Mesendoderm (in vitro differentiated cells): ENCODE results near the gene TNFRSF6B.
"Not testable (repeated sequence)": the region's sequence is repeated elsewhere in the genome, so short reads cannot be mapped to it uniquely, and the experiment has no call there.

Experiments used
- DNase-seq: peaks from one replicate; pipeline ENCODE4 v3.0.0; 2013
- H2AK5ac ChIP-seq: 2 replicates; pipeline ENCODE4 v1.6.1; 2013; ENCODE audit warnings: low read length, inconsistent platforms
- H2BK120ac ChIP-seq: 2 replicates; pipeline ENCODE4 v1.6.1; 2013; ENCODE audit warnings: low read depth, mild to moderate bottlenecking, low read length, moderate library complexity, mixed read lengths
- H2BK15ac ChIP-seq: replicated peaks from 2 replicates; pipeline ENCODE4 v1.6.1; 2013; ENCODE audit warnings: low read depth, mild to moderate bottlenecking, moderate library complexity
- H2BK5ac ChIP-seq: 2 replicates; pipeline ENCODE4 v1.6.1; 2013; ENCODE audit warnings: low read length, inconsistent platforms
- H3K18ac ChIP-seq: 2 replicates; pipeline ENCODE4 v1.6.1; 2013; ENCODE audit warnings: mild to moderate bottlenecking, low read length, mixed read lengths
- H3K23ac ChIP-seq: one replicate; pipeline ENCODE4 v1.6.1; 2013; ENCODE audit warnings: low read length
- H3K27ac ChIP-seq: 2 replicates; pipeline ENCODE4 v1.5.1; 2013; ENCODE audit warnings: low read depth, mild to moderate bottlenecking, inconsistent platforms, low read length, moderate library complexity
- H3K27me3 ChIP-seq: 2 replicates; pipeline ENCODE4 v1.6.1; 2013; ENCODE audit warnings: low read length, control low read depth, mild to moderate bottlenecking, inconsistent platforms; ENCODE audit not compliant: insufficient read depth, poor library complexity
- H3K36me3 ChIP-seq: 2 replicates; pipeline ENCODE4 v1.6.1; 2013; ENCODE audit warnings: low read length, inconsistent platforms; ENCODE audit not compliant: control insufficient read depth, insufficient read depth
- H3K4ac ChIP-seq: one replicate; pipeline ENCODE4 v1.6.1; 2013; ENCODE audit warnings: low read depth, mild to moderate bottlenecking, low read length, moderate library complexity
- H3K4me1 ChIP-seq: 2 replicates; pipeline ENCODE4 v1.6.1; 2013; ENCODE audit warnings: low read depth, low read length, inconsistent platforms; ENCODE audit not compliant: control insufficient read depth
- H3K4me2 ChIP-seq: 2 replicates; pipeline ENCODE4 v1.6.1; 2013; ENCODE audit warnings: low read length
- H3K4me3 ChIP-seq: 2 replicates; pipeline ENCODE4 v1.5.1; 2013; ENCODE audit warnings: mild to moderate bottlenecking, low read length
- H3K56ac ChIP-seq: one replicate; pipeline ENCODE4 v1.6.1; 2013; ENCODE audit warnings: low read length
- H3K79me1 ChIP-seq: 2 replicates; pipeline ENCODE4 v1.6.1; 2013; ENCODE audit warnings: low read length, inconsistent platforms
- H3K79me2 ChIP-seq: 2 replicates; pipeline ENCODE4 v1.6.1; 2013; ENCODE audit warnings: mild to moderate bottlenecking, low read length; ENCODE audit not compliant: control insufficient read depth, insufficient read depth
- H3K9ac ChIP-seq: 2 replicates; pipeline ENCODE4 v1.6.1; 2013; ENCODE audit warnings: low read length, inconsistent platforms
- H4K5ac ChIP-seq: one replicate; pipeline ENCODE4 v1.6.1; 2013; ENCODE audit warnings: low read length
- H4K8ac ChIP-seq: one replicate; pipeline ENCODE4 v1.6.1; 2013; ENCODE audit warnings: low read depth, mild to moderate bottlenecking, control low read depth, low read length, moderate library complexity
- WGBS: extraction: QIAGEN DNeasy Blood & Tissue Kit; methylation state at CpG from one replicate; pipeline ENCODE4 v1.1.7; 2013; ENCODE audit warnings: low lambda C conversion rate, missing lambda C conversion rate; ENCODE audit not compliant: insufficient coverage; ENCODE audit errors: extremely low coverage; 5-methylcytosine and 5-hydroxymethylcytosine counted together

Gene TNFRSF6B

GRCh38 chr20:63730189-63730733 lies 33.8 kb downstream of the TNFRSF6B start:
- not testable (repeated sequence) for H2AK5ac ChIP-seq, H2BK5ac ChIP-seq, H3K23ac ChIP-seq, DNase-seq, H2BK120ac ChIP-seq, H4K8ac ChIP-seq, H4K5ac ChIP-seq, H3K79me2 ChIP-seq, H3K4me2 ChIP-seq, H3K9ac ChIP-seq, H3K18ac ChIP-seq, H3K36me3 ChIP-seq, H3K4ac ChIP-seq, H2BK15ac ChIP-seq, H3K27me3 ChIP-seq, H3K4me1 ChIP-seq, H3K4me3 ChIP-seq, H3K27ac ChIP-seq, H3K56ac ChIP-seq
- H3K79me1 ChIP-seq, result peaks cover 13% of the 10 kb centered on the region
- WGBS, result no CpG with 5 or more reads among the region's 18 CpGs

- Histone ChIP-seq H3K27ac (no peak overlapping the region), H3K4me3 (no peak overlapping the region), H3K27me3 (no peaks in the 10 kb centered on the region), H3K4me1 (no peaks in the 10 kb centered on the region), H2AK5ac (no peak overlapping the region), H3K9ac (no peak overlapping the region), H2BK120ac (no peak overlapping the region), H4K8ac (no peak overlapping the region), H3K4ac (no peak overlapping the region), H3K56ac (no peak overlapping the region), H3K79me2 (peaks cover 2% of the 10 kb centered on the region), H3K36me3 (peaks cover 3% of the 10 kb centered on the region), H2BK5ac (no peak overlapping the region), H3K79me1 (peaks cover 13% of the 10 kb centered on the region), H3K18ac (no peak overlapping the region), H3K4me2 (no peak overlapping the region), H3K23ac (no peak overlapping the region), H2BK15ac (no peak overlapping the region), H4K5ac (no peak overlapping the region)
- DNase-seq, result no peak
- no CpG with 5 or more reads among the region's 5 CpGs for WGBS
Measured at GRCh38 chr20:63731410-63731809, 35.0 kb downstream of the TNFRSF6B start.

- Histone ChIP-seq H3K56ac (no peak overlapping the region), H3K36me3 (peaks cover 3% of the 10 kb centered on the region), H3K18ac (no peak overlapping the region), H4K5ac (no peak overlapping the region), H3K4ac (no peak overlapping the region), H2BK15ac (no peak overlapping the region), H3K79me2 (peaks cover 2% of the 10 kb centered on the region), H4K8ac (no peak overlapping the region), H2BK120ac (no peak overlapping the region), H3K27ac (no peak overlapping the region), H2AK5ac (no peak overlapping the region), H3K9ac (no peak overlapping the region), H3K23ac (no peak overlapping the region), H3K4me2 (no peak overlapping the region), H3K4me3 (no peak overlapping the region), H3K27me3 (no peaks in the 10 kb centered on the region), H3K4me1 (no peaks in the 10 kb centered on the region), H3K79me1 (peaks cover 13% of the 10 kb centered on the region), H2BK5ac (no peak overlapping the region)
- DNase-seq, result no peak
- WGBS, result 33% methylated on average over 1 of the region's 38 CpGs
Measured at GRCh38 chr20:63732118-63733095, 36.0 kb downstream of the TNFRSF6B start.

GRCh38 chr20:63733117-63733516 lies 36.7 kb downstream of the TNFRSF6B start:
- no peak overlapping the region for H2AK5ac ChIP-seq
- no peak overlapping the region for H3K4me3 ChIP-seq
- peaks cover 3% of the 10 kb centered on the region for H3K36me3 ChIP-seq
- no peak overlapping the region for H3K56ac ChIP-seq
- no peaks in the 10 kb centered on the region for H3K4me1 ChIP-seq
- no peak overlapping the region for H2BK120ac ChIP-seq
- H3K18ac ChIP-seq, result no peak overlapping the region
- no peak overlapping the region for H2BK5ac ChIP-seq
- H2BK15ac ChIP-seq, result no peak overlapping the region
- no peak overlapping the region for H3K9ac ChIP-seq
- no peak overlapping the region for H4K5ac ChIP-seq
- H3K79me2 ChIP-seq, result peaks cover 2% of the 10 kb centered on the region
- H3K27ac ChIP-seq, result no peak overlapping the region
- peaks cover 13% of the 10 kb centered on the region for H3K79me1 ChIP-seq
- no peak overlapping the region for H4K8ac ChIP-seq
- no peaks in the 10 kb centered on the region for H3K27me3 ChIP-seq
- H3K4ac ChIP-seq, result no peak overlapping the region
- no peak overlapping the region for H3K23ac ChIP-seq
- DNase-seq, result no peak
- WGBS, result no CpG with 5 or more reads among the region's 13 CpGs
- no peak overlapping the region for H3K4me2 ChIP-seq

- Histone ChIP-seq H3K4me3 (no peak overlapping the region), H2BK120ac (no peak overlapping the region), H2AK5ac (no peak overlapping the region), H3K23ac (no peak overlapping the region), H3K27me3 (no peaks in the 10 kb centered on the region), H3K18ac (no peak overlapping the region), H3K79me2 (peaks cover 2% of the 10 kb centered on the region), H3K27ac (no peak overlapping the region), H3K4me1 (no peaks in the 10 kb centered on the region), H3K79me1 (peaks cover 13% of the 10 kb centered on the region), H4K8ac (no peak overlapping the region), H3K4me2 (no peak overlapping the region), H2BK5ac (no peak overlapping the region), H2BK15ac (no peak overlapping the region), H3K4ac (no peak overlapping the region), H4K5ac (no peak overlapping the region), H3K9ac (no peak overlapping the region), H3K56ac (no peak overlapping the region), H3K36me3 (peaks cover 3% of the 10 kb centered on the region)
- WGBS, result no CpG with 5 or more reads among the region's 18 CpGs
- no peak for DNase-seq
Measured at GRCh38 chr20:63733579-63734081, 37.2 kb downstream of the TNFRSF6B start.
